ENCODE measurements around the gene MFSD8. TPM values are rescaled to one million over a fixed set of nuclear protein-coding genes. Genes with fewer than 3 reads are reported as not detected.
"Not testable (repeated sequence)": the region's sequence is repeated elsewhere in the genome, so short reads cannot be mapped to it uniquely, and the experiment has no call there.

MFSD8 gene
- total RNA-seq, 2 donors from 2014 or later, result 22.5 to 27.8 TPM

- ATAC-seq, result no peak
- peaks cover 2% of the 10 kb centered on the region for H3K4me1 Mint-ChIP-seq
Measured at GRCh38 chr4:127920521-127920920, 44.5 kb downstream of the MFSD8 start.

GRCh38 chr4:127917151-127917550 lies 47.8 kb downstream of the MFSD8 start:
- Mint-ChIP-seq H3K36me3 (ENCODE audit: low read depth) (peaks cover 7% of the 10 kb centered on the region), H3K4me3 (no peak overlapping the region), H3K4me1 (peaks cover 2% of the 10 kb centered on the region), H3K27ac (no peak overlapping the region), H3K27me3 (no peaks in the 10 kb centered on the region)
- no peak for DNase-seq
- H3K9me3 ChIP-seq (ENCODE audit: control insufficient read depth, low read length, poor library complexity, severe bottlenecking), result no peaks in the 10 kb centered on the region
- ATAC-seq, result no peak

More at GRCh38 chr4:127920521-127920920, 44.5 kb downstream of the MFSD8 start:
- no peak for DNase-seq
- Mint-ChIP-seq H3K36me3 (ENCODE audit: low read depth) (peaks cover 9% of the 10 kb centered on the region), H3K27ac (no peak overlapping the region), H3K27me3 (no peaks in the 10 kb centered on the region), H3K4me3 (no peak overlapping the region)
- H3K9me3 ChIP-seq (ENCODE audit: control insufficient read depth, low read length, poor library complexity, severe bottlenecking), result no peaks in the 10 kb centered on the region

DNA sequence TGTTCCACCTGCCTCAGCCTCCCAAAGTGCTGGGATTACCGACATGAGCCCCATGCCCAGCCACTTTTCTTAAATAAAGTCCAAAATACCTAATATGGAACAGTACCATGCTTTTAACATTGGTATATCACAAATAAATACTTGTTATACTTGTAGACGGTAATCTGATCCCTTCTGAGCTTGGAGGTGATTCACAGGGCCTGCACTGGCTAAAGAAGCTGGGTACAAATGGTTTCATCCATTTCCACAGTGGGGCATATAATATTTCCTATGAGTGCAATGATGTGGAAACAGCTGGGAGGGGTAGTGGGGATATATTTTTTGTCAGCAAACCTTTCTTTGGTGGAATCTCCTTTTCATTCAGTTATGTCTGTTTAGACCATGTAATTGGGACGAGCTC lies 48.5 kb downstream of the MFSD8 start:
- ATAC-seq (no peak), DNase-seq (no peak)
- H3K27me3 Mint-ChIP-seq, result no peaks in the 10 kb centered on the region
- peaks cover 7% of the 10 kb centered on the region for H3K36me3 Mint-ChIP-seq (ENCODE audit: low read depth)
- peaks cover 2% of the 10 kb centered on the region for H3K4me1 Mint-ChIP-seq
- H3K4me3 Mint-ChIP-seq, result no peak overlapping the region
- no peaks in the 10 kb centered on the region for H3K9me3 ChIP-seq (ENCODE audit: control insufficient read depth, low read length, poor library complexity, severe bottlenecking)
- H3K27ac Mint-ChIP-seq, result no peak overlapping the region

GRCh38 chr4:127905029-127905428 lies 59.9 kb downstream of the MFSD8 start:
- ATAC-seq (no peak), DNase-seq (no peak)
- Mint-ChIP-seq H3K4me1 (no peaks in the 10 kb centered on the region), H3K4me3 (no peak overlapping the region), H3K36me3 (ENCODE audit: low read depth) (no peaks in the 10 kb centered on the region), H3K27ac (no peak overlapping the region), H3K27me3 (no peaks in the 10 kb centered on the region)
- H3K9me3 ChIP-seq (ENCODE audit: control insufficient read depth, low read length, poor library complexity, severe bottlenecking), result no peaks in the 10 kb centered on the region

GRCh38 chr4:127899682-127900081 lies 65.3 kb downstream of the MFSD8 start:
- not testable (repeated sequence) for H3K4me1 Mint-ChIP-seq; H3K4me3 Mint-ChIP-seq; H3K27ac Mint-ChIP-seq; ATAC-seq; H3K36me3 Mint-ChIP-seq (ENCODE audit: low read depth); DNase-seq; H3K27me3 Mint-ChIP-seq; H3K9me3 ChIP-seq (ENCODE audit: control insufficient read depth, low read length, poor library complexity, severe bottlenecking)

- no peaks in the 10 kb centered on the region for H3K9me3 ChIP-seq (ENCODE audit: control insufficient read depth, low read length, poor library complexity, severe bottlenecking)
- DNase-seq (no peak), ATAC-seq (no peak)
- no peaks in the 10 kb centered on the region for H3K27me3 Mint-ChIP-seq
- no peak overlapping the region for H3K27ac Mint-ChIP-seq
- H3K36me3 Mint-ChIP-seq (ENCODE audit: low read depth), result peaks cover 2% of the 10 kb centered on the region
- H3K4me3 Mint-ChIP-seq, result no peak overlapping the region
- H3K4me1 Mint-ChIP-seq, result no peaks in the 10 kb centered on the region
Measured at GRCh38 chr4:127896528-127896927, 68.4 kb downstream of the MFSD8 start.

DNA sequence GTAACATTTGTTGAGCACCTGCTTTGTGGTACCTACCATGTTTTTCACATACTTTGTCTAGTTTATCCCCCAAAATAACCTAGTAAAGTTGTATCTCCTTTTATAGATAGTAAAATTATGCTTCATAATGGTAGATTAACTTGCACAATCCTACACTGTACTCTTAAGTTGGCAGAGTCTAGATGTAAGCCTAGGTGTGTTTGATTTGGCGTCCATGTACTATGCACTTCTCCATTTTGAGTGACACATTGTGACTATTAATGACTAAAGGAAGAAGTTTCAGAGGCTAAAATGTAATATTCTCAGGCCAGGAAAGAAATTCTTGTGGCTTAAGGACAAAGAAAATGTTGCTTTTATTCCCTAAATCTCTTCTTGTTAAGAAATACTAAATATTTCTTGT lies 68.9 kb downstream of the MFSD8 start:
- ATAC-seq (no peak), DNase-seq (no peak)
- Mint-ChIP-seq H3K4me1 (no peaks in the 10 kb centered on the region), H3K27me3 (no peaks in the 10 kb centered on the region), H3K36me3 (ENCODE audit: low read depth) (peaks cover 2% of the 10 kb centered on the region), H3K27ac (no peak overlapping the region), H3K4me3 (no peak overlapping the region)
- H3K9me3 ChIP-seq (ENCODE audit: control insufficient read depth, low read length, poor library complexity, severe bottlenecking), result no peaks in the 10 kb centered on the region

GRCh38 chr4:127889903-127890302 lies 75.1 kb downstream of the MFSD8 start:
- no peaks in the 10 kb centered on the region for H3K27me3 Mint-ChIP-seq
- H3K27ac Mint-ChIP-seq, result no peak overlapping the region
- H3K36me3 Mint-ChIP-seq (ENCODE audit: low read depth), result peaks cover 6% of the 10 kb centered on the region

GRCh38 chr4:127888559-127888958 lies 76.4 kb downstream of the MFSD8 start:
- DNase-seq (no peak), ATAC-seq (no peak)
- H3K9me3 ChIP-seq (ENCODE audit: control insufficient read depth, low read length, poor library complexity, severe bottlenecking), result no peaks in the 10 kb centered on the region
- H3K36me3 Mint-ChIP-seq (ENCODE audit: low read depth), result peaks cover 4% of the 10 kb centered on the region
- no peaks in the 10 kb centered on the region for H3K27me3 Mint-ChIP-seq
- H3K4me3 Mint-ChIP-seq, result no peak overlapping the region
- peaks cover 9% of the 10 kb centered on the region for H3K4me1 Mint-ChIP-seq
- H3K27ac Mint-ChIP-seq, result no peak overlapping the region

More at GRCh38 chr4:127889903-127890302, 75.1 kb downstream of the MFSD8 start:
- Mint-ChIP-seq H3K4me1 (peaks cover 9% of the 10 kb centered on the region), H3K4me3 (no peak overlapping the region)
- DNase-seq (no peak), ATAC-seq (no peak)
- H3K9me3 ChIP-seq (ENCODE audit: control insufficient read depth, low read length, poor library complexity, severe bottlenecking), result no peaks in the 10 kb centered on the region

DNA sequence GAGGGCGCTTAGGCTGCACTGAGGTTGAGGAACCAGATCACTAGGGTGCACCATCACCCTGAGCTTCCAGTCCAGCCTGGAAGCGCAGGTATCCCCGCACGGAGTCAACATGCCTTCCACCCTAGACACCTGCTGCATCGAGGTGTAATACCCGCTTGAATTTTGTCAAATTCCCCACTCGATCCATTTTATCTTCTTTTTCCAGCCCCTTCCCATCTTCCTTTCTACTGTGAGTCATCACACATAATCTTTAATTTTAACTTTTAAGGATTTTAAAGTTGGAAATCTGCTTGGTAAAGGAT lies 83.5 kb downstream of the MFSD8 start:
- Mint-ChIP-seq H3K36me3 (ENCODE audit: low read depth) (peaks cover 4% of the 10 kb centered on the region), H3K4me1 (peaks cover 22% of the 10 kb centered on the region), H3K27me3 (no peaks in the 10 kb centered on the region), H3K4me3 (peak overlapping the region; percentile 99), H3K27ac (peak overlapping the region; percentile 98)
- no peaks in the 10 kb centered on the region for H3K9me3 ChIP-seq (ENCODE audit: control insufficient read depth, low read length, poor library complexity, severe bottlenecking)
- DNase-seq (no peak), ATAC-seq (no peak)

- Mint-ChIP-seq H3K36me3 (ENCODE audit: low read depth) (peaks cover 4% of the 10 kb centered on the region), H3K27ac (peak within 1 kb of the TSS; percentile 98), H3K27me3 (no peaks in the 10 kb centered on the region), H3K4me1 (peaks cover 18% of the 10 kb centered on the region), H3K4me3 (peak within 1 kb of the TSS; percentile 99)
- no peaks in the 10 kb centered on the region for H3K9me3 ChIP-seq (ENCODE audit: control insufficient read depth, low read length, poor library complexity, severe bottlenecking)
- peak; percentile 80 to 90 (median 84) for DNase-seq
- ATAC-seq, result peak; percentile 95
Measured at GRCh38 chr4:127880763-127881562, 84.0 kb downstream of the MFSD8 start, which contains the start of gene PLK4. TSS of gene PLK4 (plus strand) at chr4:127880893. CDS start at chr4:127881135, 242 bp downstream.

GRCh38 chr4:127875791-127876190 lies 89.2 kb downstream of the MFSD8 start:
- peaks cover 10% of the 10 kb centered on the region for H3K4me1 Mint-ChIP-seq
- no peaks in the 10 kb centered on the region for H3K27me3 Mint-ChIP-seq
- peaks cover 2% of the 10 kb centered on the region for H3K36me3 Mint-ChIP-seq (ENCODE audit: low read depth)
- no peak for DNase-seq
- H3K4me3 Mint-ChIP-seq, result no peak overlapping the region
- H3K9me3 ChIP-seq (ENCODE audit: control insufficient read depth, low read length, poor library complexity, severe bottlenecking), result no peaks in the 10 kb centered on the region
- no peak overlapping the region for H3K27ac Mint-ChIP-seq
- ATAC-seq, result no peak

GRCh38 chr4:127870688-127871087 lies 94.3 kb downstream of the MFSD8 start:
- Mint-ChIP-seq H3K4me3 (no peak overlapping the region), H3K27me3 (no peaks in the 10 kb centered on the region), H3K4me1 (no peaks in the 10 kb centered on the region), H3K36me3 (ENCODE audit: low read depth) (no peaks in the 10 kb centered on the region), H3K27ac (no peak overlapping the region)
- H3K9me3 ChIP-seq (ENCODE audit: control insufficient read depth, low read length, poor library complexity, severe bottlenecking), result no peaks in the 10 kb centered on the region
- no peak for DNase-seq
- no peak for ATAC-seq

GRCh38 chr4:127870281-127870680 lies 94.7 kb downstream of the MFSD8 start:
- Mint-ChIP-seq H3K36me3 (ENCODE audit: low read depth) (no peaks in the 10 kb centered on the region), H3K27ac (no peak overlapping the region), H3K4me1 (no peaks in the 10 kb centered on the region)

More at GRCh38 chr4:127870281-127870680, 94.7 kb downstream of the MFSD8 start:
- no peaks in the 10 kb centered on the region for H3K27me3 Mint-ChIP-seq
- DNase-seq (no peak), ATAC-seq (no peak)
- no peak overlapping the region for H3K4me3 Mint-ChIP-seq
- H3K9me3 ChIP-seq (ENCODE audit: control insufficient read depth, low read length, poor library complexity, severe bottlenecking), result no peaks in the 10 kb centered on the region
